SJCRH30 (cell line): Measurements from ENCODE around the gene MYOG. TPM values are rescaled to one million over a fixed set of nuclear protein-coding genes. Genes with fewer than 3 reads are reported as not detected.

ENCODE experiments used
- DNase-seq, 2 experiments: peaks; one replicate each; pipeline ENCODE4 v3.0.0-alpha.2; 2015 to 2020
- H3K27ac ChIP-seq: fragments of 250-450 bp; sonication (Bioruptor Pico); 2 replicates; pipeline ENCODE4 v1.5.1; 2020; ENCODE audit warnings: mild to moderate bottlenecking, moderate library complexity
- H3K27me3 ChIP-seq: fragments of 250-450 bp; sonication (Bioruptor Pico); 2 replicates; pipeline ENCODE4 v1.5.1; 2020; ENCODE audit warnings: mild to moderate bottlenecking, moderate library complexity
- H3K36me3 ChIP-seq: fragments of 250-450 bp; sonication (Bioruptor Pico); 2 replicates; pipeline ENCODE4 v1.5.1; 2020; ENCODE audit warnings: mild to moderate bottlenecking, moderate library complexity
- H3K4me1 ChIP-seq: fragments of 250-450 bp; sonication (Bioruptor Pico); 2 replicates; pipeline ENCODE4 v1.5.1; 2020; ENCODE audit warnings: mild to moderate bottlenecking, moderate library complexity
- H3K4me3 ChIP-seq: fragments of 250-450 bp; sonication (Bioruptor Pico); 2 replicates; pipeline ENCODE4 v1.5.1; 2020; ENCODE audit warnings: mild to moderate bottlenecking, moderate library complexity
- H3K9me3 ChIP-seq: fragments of 250-450 bp; sonication (Bioruptor Pico); replicated peaks from 2 replicates; pipeline ENCODE4 v1.5.1; 2020; ENCODE audit warnings: mild to moderate bottlenecking, moderate library complexity
- total RNA-seq: library from RNA; depleted of rRNA; stranded (reverse); fragments of >200 nt; shearing (Covaris generic); gene quantifications from 2 replicates; pipeline ENCODE4 v1.2.3, GENCODE V29; 2014

MYOG gene
- total RNA-seq, 1 experiment from 2014 or later, result 525 TPM

- no peak for DNase-seq
- H3K4me1 ChIP-seq, result peaks cover 43% of the 10 kb centered on the region
- peaks cover 55% of the 10 kb centered on the region for H3K36me3 ChIP-seq
- H3K27ac ChIP-seq, result no peak overlapping the region
- H3K4me3 ChIP-seq, result no peak overlapping the region
- no peaks in the 10 kb centered on the region for H3K27me3 ChIP-seq
- H3K9me3 ChIP-seq, result no peaks in the 10 kb centered on the region
These were observed 29.8 kb downstream of the MYOG start for GRCh38 chr1:203056012-203056411.

- Histone ChIP-seq H3K27ac (no peak overlapping the region), H3K36me3 (peaks cover 47% of the 10 kb centered on the region), H3K4me3 (no peak overlapping the region), H3K9me3 (no peaks in the 10 kb centered on the region), H3K4me1 (peaks cover 50% of the 10 kb centered on the region), H3K27me3 (no peaks in the 10 kb centered on the region)
- DNase-seq, result peak in 1 of 2 experiments; percentile 39
These were observed 30.5 kb downstream of the MYOG start for GRCh38 chr1:203055161-203055799.

- DNase-seq, result no peak
- peaks cover 41% of the 10 kb centered on the region for H3K36me3 ChIP-seq
- H3K4me3 ChIP-seq, result no peak overlapping the region
- H3K4me1 ChIP-seq, result peaks cover 56% of the 10 kb centered on the region
- no peaks in the 10 kb centered on the region for H3K27me3 ChIP-seq
- H3K27ac ChIP-seq, result no peak overlapping the region
- no peaks in the 10 kb centered on the region for H3K9me3 ChIP-seq
These were observed 31.2 kb downstream of the MYOG start for GRCh38 chr1:203054642-203055041.

GRCh38 chr1:203054184-203054583 lies 31.6 kb downstream of the MYOG start:
- H3K4me3 ChIP-seq, result no peak overlapping the region
- H3K27me3 ChIP-seq, result no peaks in the 10 kb centered on the region
- peaks cover 60% of the 10 kb centered on the region for H3K4me1 ChIP-seq
- no peak for DNase-seq
- no peaks in the 10 kb centered on the region for H3K9me3 ChIP-seq
- peak overlapping the region; percentile 93 for H3K27ac ChIP-seq
- H3K36me3 ChIP-seq, result peaks cover 36% of the 10 kb centered on the region

GRCh38 chr1:203052601-203053000 lies 33.2 kb downstream of the MYOG start:
- Histone ChIP-seq H3K27me3 (no peaks in the 10 kb centered on the region), H3K36me3 (peaks cover 28% of the 10 kb centered on the region), H3K9me3 (no peaks in the 10 kb centered on the region), H3K4me3 (peak overlapping the region; percentile 29), H3K4me1 (peaks cover 68% of the 10 kb centered on the region), H3K27ac (peak overlapping the region; percentile 93)
- DNase-seq, result peak; percentile 70 to 80

GRCh38 chr1:203051841-203052324 lies 33.9 kb downstream of the MYOG start:
- Histone ChIP-seq H3K9me3 (no peaks in the 10 kb centered on the region), H3K36me3 (peaks cover 26% of the 10 kb centered on the region), H3K4me3 (peak overlapping the region; percentile 29), H3K4me1 (peaks cover 72% of the 10 kb centered on the region), H3K27ac (peak overlapping the region; percentile 93), H3K27me3 (no peaks in the 10 kb centered on the region)
- DNase-seq, result peak; percentile 100

GRCh38 chr1:203050826-203051225 lies 35.0 kb downstream of the MYOG start:
- H3K27ac ChIP-seq, result peak overlapping the region; percentile 93
- no peak overlapping the region for H3K4me3 ChIP-seq
- peaks cover 78% of the 10 kb centered on the region for H3K4me1 ChIP-seq
- H3K9me3 ChIP-seq, result no peaks in the 10 kb centered on the region
- H3K27me3 ChIP-seq, result no peaks in the 10 kb centered on the region
- H3K36me3 ChIP-seq, result peaks cover 19% of the 10 kb centered on the region
- no peak for DNase-seq

- no peaks in the 10 kb centered on the region for H3K9me3 ChIP-seq
- peak overlapping the region; percentile 20 for H3K27ac ChIP-seq
- no peaks in the 10 kb centered on the region for H3K27me3 ChIP-seq
- H3K4me3 ChIP-seq, result no peak overlapping the region
- peak; percentile 55 to 71 for DNase-seq
- H3K4me1 ChIP-seq, result peaks cover 77% of the 10 kb centered on the region
- peaks cover 11% of the 10 kb centered on the region for H3K36me3 ChIP-seq
These were observed 36.1 kb downstream of the MYOG start for GRCh38 chr1:203049576-203050180.

GRCh38 chr1:203049077-203049476 lies 36.7 kb downstream of the MYOG start:
- H3K27ac ChIP-seq, result peak overlapping the region; percentile 13; the same call in 1 of the 2 replicates
- peaks cover 5% of the 10 kb centered on the region for H3K36me3 ChIP-seq
- H3K4me3 ChIP-seq, result no peak overlapping the region
- no peaks in the 10 kb centered on the region for H3K27me3 ChIP-seq
- no peaks in the 10 kb centered on the region for H3K9me3 ChIP-seq
- H3K4me1 ChIP-seq, result peaks cover 71% of the 10 kb centered on the region
- DNase-seq, result peak; percentile 55 to 68

- Histone ChIP-seq H3K27me3 (no peaks in the 10 kb centered on the region), H3K4me3 (no peak overlapping the region), H3K4me1 (peaks cover 66% of the 10 kb centered on the region)
These were observed 37.2 kb downstream of the MYOG start for GRCh38 chr1:203048555-203049051.

GRCh38 chr1:203048086-203048485 lies 37.7 kb downstream of the MYOG start:
- Histone ChIP-seq H3K36me3 (peaks cover 3% of the 10 kb centered on the region; the same call in 1 of the 2 replicates), H3K27ac (no peak overlapping the region), H3K4me3 (no peak overlapping the region), H3K9me3 (no peaks in the 10 kb centered on the region), H3K27me3 (no peaks in the 10 kb centered on the region), H3K4me1 (peaks cover 61% of the 10 kb centered on the region)
- no peak for DNase-seq

More at GRCh38 chr1:203048555-203049051, 37.2 kb downstream of the MYOG start:
- Histone ChIP-seq H3K27ac (no peak overlapping the region), H3K9me3 (no peaks in the 10 kb centered on the region), H3K36me3 (peaks cover 3% of the 10 kb centered on the region; the same call in 1 of the 2 replicates)
- peak; percentile 90 to 92 for DNase-seq

- no peak overlapping the region for H3K4me3 ChIP-seq
- peaks cover 51% of the 10 kb centered on the region for H3K4me1 ChIP-seq
- DNase-seq, result no peak
- peaks cover 3% of the 10 kb centered on the region; the same call in 1 of the 2 replicates for H3K36me3 ChIP-seq
- no peaks in the 10 kb centered on the region for H3K9me3 ChIP-seq
- H3K27me3 ChIP-seq, result no peaks in the 10 kb centered on the region
- H3K27ac ChIP-seq, result peak overlapping the region; percentile 11; the same call in 1 of the 2 replicates
These were observed 38.7 kb downstream of the MYOG start for GRCh38 chr1:203046984-203047630.

- H3K27ac ChIP-seq, result no peak overlapping the region
- DNase-seq, result peak in 1 of 2 experiments; percentile 51
- H3K4me3 ChIP-seq, result no peak overlapping the region
- peaks cover 3% of the 10 kb centered on the region; the same call in 1 of the 2 replicates for H3K36me3 ChIP-seq
- H3K27me3 ChIP-seq, result no peaks in the 10 kb centered on the region
- H3K9me3 ChIP-seq, result no peaks in the 10 kb centered on the region
- H3K4me1 ChIP-seq, result peaks cover 52% of the 10 kb centered on the region
These were observed 39.8 kb downstream of the MYOG start for GRCh38 chr1:203045821-203046594.

- H3K27me3 ChIP-seq, result no peaks in the 10 kb centered on the region
- no peak overlapping the region for H3K27ac ChIP-seq
- H3K9me3 ChIP-seq, result no peaks in the 10 kb centered on the region
- no peak overlapping the region for H3K4me3 ChIP-seq
- no peak for DNase-seq
- peaks cover 52% of the 10 kb centered on the region for H3K4me1 ChIP-seq
- H3K36me3 ChIP-seq, result peaks cover 3% of the 10 kb centered on the region; the same call in 1 of the 2 replicates
These were observed 40.5 kb downstream of the MYOG start for GRCh38 chr1:203045336-203045735.
